CD4-positive, alpha-beta T cell (primary cell): ENCODE results near the gene AP3B1. TPM values are rescaled to one million over a fixed set of nuclear protein-coding genes. Genes with fewer than 3 reads are reported as not detected.

Experiments
- ATAC-seq: fragments of 200-7000 bp; cut with Tn5 transposase; one replicate; pipeline ENCODE4 v1.10.0; 2022; ENCODE audit warnings: mild to moderate bottlenecking; ENCODE audit not compliant: poor library complexity
- CTCF ChIA-PET: fragments of 350-600 bp; sonication (Branson Sonifier 250); formaldehyde crosslinking; loops from one replicate; lab custom pipeline; 2021; ENCODE audit warnings: antibody characterized with exemption, inconsistent platforms; lab: Charles Lee
- POLR2A ChIA-PET: fragments of 350-600 bp; sonication (Branson Sonifier 250); formaldehyde crosslinking; loops from one replicate; lab custom pipeline; 2021; ENCODE audit warnings: antibody characterized with exemption, inconsistent platforms; lab: Charles Lee
- DNase-seq, 14 experiments: peaks; one replicate each; pipeline ENCODE4 v3.0.0-alpha.2; 2013 to 2020; ENCODE audit warnings: mixed read lengths in 2 of 14
- H3K27ac ChIP-seq, 2 donors: one replicate each; pipeline versions ENCODE4 v1.5.1 to v1.7.0; 2013; ENCODE audit warnings: low read length in 2 of 2, low read depth in 1 of 2, mild to moderate bottlenecking in 1 of 2
- H3K27me3 ChIP-seq, 2 experiments: 1 replicate in 1 of 2; 2 replicates in 1 of 2; pipeline versions ENCODE4 v1.6.1 to v1.7.0; 2013; ENCODE audit warnings: low read length in 2 of 2, control low read depth in 1 of 2, mild to moderate bottlenecking in 1 of 2, moderate library complexity in 1 of 2; ENCODE audit not compliant: insufficient read depth in 2 of 2, control insufficient read depth in 1 of 2
- H3K36me3 ChIP-seq: one replicate; pipeline ENCODE4 v1.6.1; 2013; ENCODE audit warnings: low read length, control low read depth; ENCODE audit not compliant: insufficient read depth
- H3K4me1 ChIP-seq: one replicate; pipeline ENCODE4 v1.6.1; 2013; ENCODE audit warnings: low read length, control low read depth; ENCODE audit not compliant: insufficient read depth
- H3K4me3 ChIP-seq: one replicate; pipeline ENCODE4 v1.5.1; 2013; ENCODE audit warnings: mild to moderate bottlenecking, low read length, moderate library complexity
- H3K9me3 ChIP-seq, 2 experiments: 1 replicate in 1 of 2; 2 replicates in 1 of 2; pipeline versions ENCODE4 v1.6.1 to v1.7.0; 2013; ENCODE audit warnings: low read length in 2 of 2, mild to moderate bottlenecking in 2 of 2, control low read depth in 1 of 2, moderate library complexity in 1 of 2; ENCODE audit not compliant: control insufficient read depth in 1 of 2, insufficient read depth in 1 of 2
- H3K27ac Mint-ChIP-seq: one replicate; pipeline ENCODE4 v1.8.0; 2020; ENCODE audit warnings: mixed read lengths
- H3K27me3 Mint-ChIP-seq: one replicate; pipeline ENCODE4 v1.8.0; 2021; ENCODE audit warnings: mixed read lengths
- H3K36me3 Mint-ChIP-seq: one replicate; pipeline ENCODE4 v1.8.0; 2021; ENCODE audit warnings: low read depth, mixed read lengths
- H3K4me1 Mint-ChIP-seq: one replicate; pipeline ENCODE4 v1.8.0; 2021; ENCODE audit warnings: low read depth, mixed read lengths
- H3K4me3 Mint-ChIP-seq: one replicate; pipeline ENCODE4 v1.8.0; 2020; ENCODE audit warnings: mild to moderate bottlenecking, mixed read lengths
- H3K9me3 Mint-ChIP-seq: one replicate; pipeline ENCODE4 v1.8.0; 2020; ENCODE audit warnings: mixed read lengths
- intact Hi-C, 2 experiments: fragments of 100-400 bp; cut with DNase I in 1 of 2; cut with micrococcal nuclease in 1 of 2; formaldehyde crosslinking; loops; one replicate each; pipeline versions ENCODE4 v1.15.1 to v1.9.0; 2023 to 2025; cut with DNase I, micrococcal nuclease
- total RNA-seq, 174 experiments: library from RNA in 2 of 174; stranded (reverse) in 2 of 174; gene quantifications; one replicate each; pipeline ENCODE4 v1.2.3 and lab custom pipeline; 2021 to 2026
- TF ChIP-seq, protein P1 (sequence below): fragments of 200-600 bp; IDR thresholded peaks from one replicate; pipeline ENCODE4 v1.8.0; 2022; ENCODE audit warnings: antibody characterized with exemption, mild to moderate bottlenecking

Gene AP3B1
- total RNA-seq, 2 experiments from 2014 or later = 24.5 to 24.6 TPM

DNA sequence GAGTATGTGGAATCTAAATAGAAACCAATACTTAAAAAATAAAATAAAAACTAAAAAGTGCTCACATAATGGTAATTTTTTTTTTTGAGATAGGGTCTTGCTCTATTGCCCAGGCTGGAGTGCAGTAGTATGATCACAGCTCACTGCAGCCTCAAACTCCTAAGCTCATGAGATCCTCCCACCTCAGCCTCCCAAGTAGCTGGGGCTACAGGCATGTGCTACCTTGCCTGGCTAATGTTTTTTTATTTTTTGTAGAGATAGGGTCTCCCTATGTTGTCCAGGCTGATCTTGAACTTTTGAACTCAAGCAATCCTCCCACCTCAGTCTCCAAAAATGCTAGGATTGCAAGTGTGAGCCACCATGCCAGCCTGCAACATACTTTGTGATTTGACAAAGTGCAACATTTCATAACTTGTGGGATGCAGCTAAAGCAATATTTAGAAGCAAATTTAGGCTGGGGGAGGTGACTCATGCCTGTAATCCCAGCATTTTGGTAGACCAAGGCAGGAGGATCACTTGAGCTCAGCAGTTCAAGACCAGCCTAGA lies 18.4 kb downstream of the AP3B1 start:
- ChIA-PET POLR2A (no interaction called here), CTCF (no interaction called here)
- H3K9me3 ChIP-seq = no peaks in the 10 kb centered on the region
- TF ChIP-seq, protein P1, sequence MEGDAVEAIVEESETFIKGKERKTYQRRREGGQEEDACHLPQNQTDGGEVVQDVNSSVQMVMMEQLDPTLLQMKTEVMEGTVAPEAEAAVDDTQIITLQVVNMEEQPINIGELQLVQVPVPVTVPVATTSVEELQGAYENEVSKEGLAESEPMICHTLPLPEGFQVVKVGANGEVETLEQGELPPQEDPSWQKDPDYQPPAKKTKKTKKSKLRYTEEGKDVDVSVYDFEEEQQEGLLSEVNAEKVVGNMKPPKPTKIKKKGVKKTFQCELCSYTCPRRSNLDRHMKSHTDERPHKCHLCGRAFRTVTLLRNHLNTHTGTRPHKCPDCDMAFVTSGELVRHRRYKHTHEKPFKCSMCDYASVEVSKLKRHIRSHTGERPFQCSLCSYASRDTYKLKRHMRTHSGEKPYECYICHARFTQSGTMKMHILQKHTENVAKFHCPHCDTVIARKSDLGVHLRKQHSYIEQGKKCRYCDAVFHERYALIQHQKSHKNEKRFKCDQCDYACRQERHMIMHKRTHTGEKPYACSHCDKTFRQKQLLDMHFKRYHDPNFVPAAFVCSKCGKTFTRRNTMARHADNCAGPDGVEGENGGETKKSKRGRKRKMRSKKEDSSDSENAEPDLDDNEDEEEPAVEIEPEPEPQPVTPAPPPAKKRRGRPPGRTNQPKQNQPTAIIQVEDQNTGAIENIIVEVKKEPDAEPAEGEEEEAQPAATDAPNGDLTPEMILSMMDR = no peak
- H3K36me3 Mint-ChIP-seq = no peaks in the 10 kb centered on the region
- no peak overlapping the region for H3K27ac Mint-ChIP-seq
- H3K36me3 ChIP-seq = no peaks in the 10 kb centered on the region
- H3K27me3 Mint-ChIP-seq = no peaks in the 10 kb centered on the region
- DNase-seq = no peak
- no peak overlapping the region for H3K27ac ChIP-seq
- H3K9me3 Mint-ChIP-seq = no peaks in the 10 kb centered on the region
- H3K27me3 ChIP-seq = no peaks in the 10 kb centered on the region
- H3K4me3 ChIP-seq = no peak overlapping the region
- no peaks in the 10 kb centered on the region for H3K4me1 ChIP-seq
- intact Hi-C loops = loop anchor here in 1 of 2 experiments (5.0 kb wide), 1 partner anchor 1704 kb away; no protein-coding TSS in a partner anchor
- no peak overlapping the region for H3K4me3 Mint-ChIP-seq
- H3K4me1 Mint-ChIP-seq = peaks cover 49% of the 10 kb centered on the region
- no peak for ATAC-seq

DNA sequence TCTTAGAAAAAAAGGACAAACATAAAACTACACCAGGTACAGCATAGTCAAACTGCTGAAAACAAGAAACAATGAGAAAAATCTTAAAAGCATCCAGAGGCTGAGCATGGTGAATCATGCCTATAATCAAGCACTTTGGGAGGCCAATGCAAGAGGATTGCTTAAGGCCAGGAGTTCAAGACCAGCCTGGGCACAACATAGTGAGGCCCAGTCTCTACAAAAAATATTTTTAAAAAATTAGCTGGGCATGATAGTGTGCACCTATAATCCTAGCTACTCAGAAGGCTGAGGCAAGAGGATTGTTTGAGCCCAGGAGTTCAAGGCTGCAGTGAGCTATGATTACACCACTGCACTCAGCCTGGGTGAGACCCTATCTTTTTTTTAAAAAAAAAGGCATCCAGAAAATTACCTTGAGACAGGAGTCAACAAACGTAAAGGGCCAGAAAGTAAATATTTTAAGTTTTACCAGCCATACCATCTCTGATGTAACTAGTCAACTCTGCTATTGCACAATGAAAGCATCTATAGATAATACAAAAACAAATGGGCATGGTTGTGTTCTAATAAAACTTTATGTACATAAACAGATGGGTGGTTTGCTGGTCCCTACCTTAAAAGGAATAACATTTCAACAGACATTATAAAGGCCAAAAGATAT lies 19.8 kb downstream of the AP3B1 start:
- CTCF ChIA-PET = no interaction called here
- Histone ChIP-seq H3K4me1 (no peaks in the 10 kb centered on the region), H3K27ac (no peak overlapping the region), H3K36me3 (no peaks in the 10 kb centered on the region), H3K4me3 (no peak overlapping the region), H3K27me3 (no peaks in the 10 kb centered on the region), H3K9me3 (no peaks in the 10 kb centered on the region)
- no peaks in the 10 kb centered on the region for H3K27me3 Mint-ChIP-seq
- no peak overlapping the region for H3K4me3 Mint-ChIP-seq
- H3K9me3 Mint-ChIP-seq = no peaks in the 10 kb centered on the region
- TF ChIP-seq, protein P1 = no peak
- intact Hi-C loops = loop anchor here in 1 of 2 experiments (5.0 kb wide), 1 partner anchor 1702 kb away; no protein-coding TSS in a partner anchor
- ATAC-seq (no peak), DNase-seq (no peak)
- peaks cover 49% of the 10 kb centered on the region for H3K4me1 Mint-ChIP-seq
- no peak overlapping the region for H3K27ac Mint-ChIP-seq
- POLR2A ChIA-PET = no interaction called here
- H3K36me3 Mint-ChIP-seq = no peaks in the 10 kb centered on the region

DNA sequence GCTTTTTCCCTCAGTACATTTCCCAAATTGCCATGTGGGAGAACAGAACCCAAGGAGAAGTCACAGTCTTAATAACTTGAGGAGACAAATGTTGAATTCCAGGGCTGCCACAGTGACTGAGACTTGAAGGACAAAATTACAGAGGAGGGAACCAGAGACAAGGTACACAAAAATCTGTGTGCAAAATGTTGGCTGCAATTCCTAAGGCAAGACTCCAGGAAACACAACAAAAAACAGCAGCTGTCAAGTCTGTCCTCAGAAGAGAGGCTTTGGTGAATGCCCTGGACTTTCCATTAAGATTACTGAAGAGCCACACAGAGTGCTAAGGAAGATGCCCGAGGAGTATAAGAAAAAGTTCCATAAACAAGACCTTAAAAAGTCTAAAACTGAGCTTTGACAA lies 21.1 kb downstream of the AP3B1 start:
- ChIA-PET CTCF (no interaction called here), POLR2A (no interaction called here)
- Histone ChIP-seq H3K9me3 (no peaks in the 10 kb centered on the region), H3K27ac (no peak overlapping the region), H3K27me3 (no peaks in the 10 kb centered on the region), H3K36me3 (no peaks in the 10 kb centered on the region), H3K4me1 (no peaks in the 10 kb centered on the region), H3K4me3 (no peak overlapping the region)
- intact Hi-C loops = no loop called here
- no peak overlapping the region for H3K4me3 Mint-ChIP-seq
- no peak overlapping the region for H3K27ac Mint-ChIP-seq
- DNase-seq (no peak), ATAC-seq (no peak)
- H3K4me1 Mint-ChIP-seq = peaks cover 49% of the 10 kb centered on the region
- H3K36me3 Mint-ChIP-seq = peaks cover 5% of the 10 kb centered on the region
- H3K27me3 Mint-ChIP-seq = no peaks in the 10 kb centered on the region
- H3K9me3 Mint-ChIP-seq = no peaks in the 10 kb centered on the region
- TF ChIP-seq, protein P1 = no peak
